ENCODE measurements around the gene SLC27A3.
"Not testable (repeated sequence)": the region's sequence is repeated elsewhere in the genome, so short reads cannot be mapped to it uniquely, and the experiment has no call there.

SLC27A3 gene

DNA sequence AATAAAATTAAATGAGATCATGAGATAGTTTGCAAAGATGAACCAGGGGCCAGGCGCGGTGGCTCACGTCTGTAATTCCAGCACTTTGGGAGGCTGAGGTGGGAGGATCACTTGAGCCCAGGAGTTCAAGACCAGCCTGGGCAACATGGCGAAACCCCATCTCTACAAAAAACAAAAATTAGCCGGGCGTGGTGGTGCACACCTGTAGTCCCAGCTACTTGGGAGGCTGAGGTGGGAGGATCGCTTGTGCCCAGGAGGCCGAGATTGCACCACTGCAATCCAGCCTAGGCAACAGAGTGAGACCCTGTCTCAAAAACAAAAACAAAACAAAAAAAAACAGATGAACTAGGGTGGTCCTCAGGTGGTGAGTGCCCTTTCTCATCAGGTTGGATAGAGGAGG is 7.4 kb downstream of the SLC27A3 start:
- H3K27ac Mint-ChIP-seq: peak overlapping the region; percentile 92
- not testable (repeated sequence) for DNase-seq; H3K27me3 Mint-ChIP-seq; H3K9me3 Mint-ChIP-seq; H3K36me3 Mint-ChIP-seq (ENCODE audit: low read depth); ATAC-seq
- H3K4me3 Mint-ChIP-seq: peak overlapping the region; percentile 89
- H3K4me1 Mint-ChIP-seq: peaks cover 11% of the 10 kb centered on the region

DNA sequence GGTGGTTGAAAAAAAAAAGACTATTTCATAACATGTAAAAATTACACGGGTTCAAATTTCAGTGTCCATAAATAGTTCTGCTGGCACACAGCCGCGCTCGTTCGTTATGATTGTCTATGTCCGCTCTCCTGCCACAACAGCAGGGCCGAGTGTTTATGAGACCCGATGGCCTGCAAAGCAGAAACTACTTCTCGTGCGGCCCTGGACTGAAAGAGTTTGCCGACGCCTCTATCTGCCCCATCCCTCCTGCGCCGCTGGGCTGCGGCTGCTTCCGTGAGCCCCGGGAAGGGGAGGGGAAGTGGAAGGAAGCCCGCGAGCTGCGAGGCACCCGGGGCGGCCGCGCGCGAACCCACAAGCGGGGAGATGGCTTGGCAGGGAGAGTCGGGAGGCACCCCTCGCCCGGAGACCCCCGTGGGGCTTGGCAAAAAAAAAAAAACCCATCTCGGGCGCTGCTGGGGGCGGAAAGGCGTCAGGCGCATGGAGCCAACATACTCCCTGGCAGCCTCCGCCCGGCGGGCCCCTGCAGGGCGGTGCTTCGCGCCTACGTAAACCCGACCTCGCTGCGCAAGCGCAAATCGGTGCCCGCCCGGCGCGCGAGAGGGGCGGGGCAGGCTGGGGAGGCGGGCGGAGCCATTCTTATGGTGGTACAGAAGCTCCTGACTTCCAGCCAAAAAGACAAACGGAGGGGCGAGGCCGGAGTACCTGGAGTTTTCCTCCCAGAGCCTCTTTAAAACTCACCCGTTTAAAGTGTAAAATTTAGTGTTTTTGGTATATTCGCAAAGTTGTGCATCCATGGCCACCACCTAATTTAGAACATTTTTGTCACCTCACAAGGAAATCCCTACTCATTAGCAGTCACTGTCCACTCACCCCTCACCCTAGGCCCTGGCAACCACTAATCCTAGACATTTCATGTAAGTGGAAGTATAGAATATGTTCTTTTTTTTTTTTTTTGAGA is 8.3 kb downstream of the SLC27A3 start:
- Mint-ChIP-seq H3K4me1 (peaks cover 14% of the 10 kb centered on the region), H3K36me3 (ENCODE audit: low read depth) (no peaks in the 10 kb centered on the region), H3K27ac (peak overlapping the region; percentile 92), H3K27me3 (peaks cover 3% of the 10 kb centered on the region), H3K4me3 (peak overlapping the region; percentile 89), H3K9me3 (no peaks in the 10 kb centered on the region)
- ATAC-seq (peak; percentile 96), DNase-seq (peak; percentile 96)

GRCh38 chr1:153786038-153786790 is 11.0 kb downstream of the SLC27A3 start:
- no peak overlapping the region for H3K27ac Mint-ChIP-seq

DNA sequence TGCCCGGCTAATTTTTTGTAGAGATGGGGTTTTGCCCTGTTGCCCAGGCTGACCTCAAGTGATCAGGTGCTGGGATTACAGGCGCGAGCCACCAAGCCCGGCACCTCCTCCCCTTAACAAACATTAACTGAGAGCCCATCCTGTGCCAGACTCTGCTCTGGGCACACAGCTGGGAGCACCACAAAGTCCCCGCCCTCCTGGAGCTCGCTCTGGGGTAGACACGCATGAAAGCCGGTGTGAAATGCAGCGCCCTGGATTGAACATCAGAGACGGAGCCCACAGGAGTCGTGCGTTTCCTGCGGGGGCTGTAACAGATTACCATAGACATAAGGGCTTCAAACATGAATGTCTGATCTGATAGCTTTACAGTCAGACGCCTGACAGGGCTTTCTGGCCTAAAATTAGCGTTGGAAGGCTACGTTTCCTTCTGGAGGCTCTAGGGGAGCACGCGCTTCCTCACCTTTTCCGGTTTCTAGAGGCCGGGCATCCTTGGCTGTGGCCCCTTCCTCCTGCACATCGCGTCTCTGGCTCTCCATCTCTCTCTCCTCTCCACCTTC is 14.3 kb downstream of the SLC27A3 start:
- Mint-ChIP-seq H3K9me3 (no peaks in the 10 kb centered on the region), H3K27ac (peak overlapping the region; percentile 81), H3K27me3 (peaks cover 3% of the 10 kb centered on the region), H3K36me3 (ENCODE audit: low read depth) (no peaks in the 10 kb centered on the region), H3K4me3 (peak overlapping the region; percentile 61), H3K4me1 (peaks cover 41% of the 10 kb centered on the region)
- no peak for DNase-seq
- no peak for ATAC-seq

More at GRCh38 chr1:153786038-153786790, 11.0 kb downstream of the SLC27A3 start:
- Mint-ChIP-seq H3K9me3 (no peaks in the 10 kb centered on the region), H3K36me3 (ENCODE audit: low read depth) (no peaks in the 10 kb centered on the region), H3K27me3 (peaks cover 3% of the 10 kb centered on the region), H3K4me1 (peaks cover 38% of the 10 kb centered on the region), H3K4me3 (no peak overlapping the region)
- DNase-seq (no peak), ATAC-seq (no peak)

DNA sequence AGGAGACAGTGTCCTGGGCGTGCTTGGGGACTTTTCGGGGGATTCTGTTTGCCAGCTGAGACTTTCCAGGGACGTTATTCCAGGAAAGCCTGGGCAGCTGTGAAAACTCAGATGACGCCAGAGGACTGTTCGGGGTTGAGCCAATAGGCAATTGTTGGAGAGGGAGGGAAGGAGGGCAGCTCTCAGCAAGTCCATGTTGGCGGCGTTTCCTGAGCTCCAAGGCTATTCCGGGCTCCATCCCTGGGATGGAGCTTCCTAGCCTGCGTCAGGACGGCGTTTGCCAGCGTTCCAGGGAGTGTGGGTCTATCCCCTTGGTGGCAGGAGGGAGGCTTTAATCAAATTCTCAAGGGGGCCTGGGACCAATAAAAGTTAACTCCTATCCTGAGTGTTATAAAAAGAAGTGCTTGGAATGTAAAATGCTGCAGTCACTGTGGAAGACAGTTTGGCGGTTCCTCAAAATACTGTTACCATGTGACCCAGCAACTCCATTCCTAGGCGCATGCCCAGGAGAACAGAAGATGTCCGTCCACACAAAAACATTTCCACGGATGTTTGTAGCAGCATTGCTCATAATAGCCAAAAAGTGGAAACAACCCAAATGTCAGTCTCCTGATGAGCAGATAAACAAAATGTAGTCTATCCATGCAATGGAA is 15.2 kb downstream of the SLC27A3 start:
- ATAC-seq (no peak), DNase-seq (no peak)
- Mint-ChIP-seq H3K27me3 (peaks cover 3% of the 10 kb centered on the region), H3K4me3 (peak overlapping the region; percentile 61), H3K36me3 (ENCODE audit: low read depth) (no peaks in the 10 kb centered on the region), H3K9me3 (no peaks in the 10 kb centered on the region), H3K4me1 (peaks cover 40% of the 10 kb centered on the region), H3K27ac (peak overlapping the region; percentile 81)

DNA sequence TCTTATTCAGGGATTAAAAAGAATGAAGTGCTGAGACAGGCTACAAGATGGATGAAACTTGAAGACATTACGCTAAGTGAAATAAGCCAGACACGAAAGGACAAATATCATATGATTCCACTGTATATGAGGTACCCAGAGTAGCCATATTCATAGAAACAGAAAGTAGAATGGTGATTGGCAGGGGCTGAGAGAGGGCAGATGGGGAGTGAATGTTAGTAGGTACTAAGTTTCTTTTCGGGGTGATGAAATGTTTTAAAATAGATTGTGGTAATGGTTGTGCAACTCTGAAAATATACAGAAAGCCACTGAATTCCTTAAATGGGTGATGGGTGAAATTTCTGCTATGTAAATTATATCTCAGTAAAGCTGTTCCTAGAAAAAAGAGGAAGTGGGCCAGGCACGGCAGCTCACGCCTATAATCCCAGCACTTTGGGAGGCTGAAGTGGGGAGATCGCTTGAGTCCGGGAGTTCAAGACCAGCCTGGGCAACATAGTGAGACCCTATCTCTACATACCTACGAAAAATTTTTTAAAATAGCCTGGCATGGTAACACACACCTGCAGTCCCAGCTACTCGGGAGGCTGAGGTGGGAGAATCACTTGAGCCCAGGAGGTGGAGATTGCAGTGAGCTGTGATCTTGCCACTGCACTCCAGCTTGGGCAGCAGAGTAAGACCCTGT is 15.9 kb downstream of the SLC27A3 start:
- no peak for DNase-seq
- H3K27me3 Mint-ChIP-seq: peaks cover 3% of the 10 kb centered on the region
- H3K4me1 Mint-ChIP-seq: peaks cover 40% of the 10 kb centered on the region
- no peaks in the 10 kb centered on the region for H3K9me3 Mint-ChIP-seq
- peak overlapping the region; percentile 54 for H3K4me3 Mint-ChIP-seq
- peak; percentile 79 for ATAC-seq
- H3K27ac Mint-ChIP-seq: peak overlapping the region; percentile 81
- H3K36me3 Mint-ChIP-seq (ENCODE audit: low read depth): no peaks in the 10 kb centered on the region

DNA sequence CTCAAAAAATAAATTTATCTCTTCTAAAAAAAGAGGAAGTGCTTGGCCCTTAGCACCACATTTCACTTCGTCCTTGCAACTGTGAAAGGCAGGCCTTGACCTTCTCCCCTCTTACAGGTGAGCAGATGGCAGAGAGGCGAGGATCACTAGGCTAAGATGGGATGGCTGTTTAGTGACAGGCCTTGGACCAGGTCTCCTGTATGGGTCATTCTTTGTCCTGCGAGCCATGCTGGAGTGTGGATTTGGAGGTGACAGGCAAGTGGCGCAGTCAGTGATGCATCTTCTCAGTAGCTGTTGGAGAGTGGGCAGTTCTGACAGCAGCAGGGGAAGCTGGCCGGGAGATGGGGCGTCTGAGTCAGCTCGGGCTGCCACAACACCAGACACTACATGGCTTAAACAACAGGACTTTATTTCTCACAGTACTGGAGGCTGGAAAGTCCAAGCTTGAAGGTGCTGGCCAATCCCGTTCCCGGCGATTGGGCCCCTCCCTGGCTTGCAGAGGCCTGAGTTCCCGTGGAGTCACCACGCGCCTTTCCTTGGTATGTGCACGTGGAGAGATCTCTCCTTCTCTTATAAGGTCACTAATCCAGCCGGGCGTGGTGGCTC is 16.5 kb downstream of the SLC27A3 start:
- Mint-ChIP-seq H3K4me1 (peaks cover 43% of the 10 kb centered on the region), H3K4me3 (no peak overlapping the region), H3K27me3 (peaks cover 3% of the 10 kb centered on the region), H3K36me3 (ENCODE audit: low read depth) (no peaks in the 10 kb centered on the region), H3K9me3 (no peaks in the 10 kb centered on the region), H3K27ac (peak overlapping the region; percentile 81)
- ATAC-seq (peak; percentile 69), DNase-seq (peak; percentile 49)

GRCh38 chr1:153792631-153793041 is 17.4 kb downstream of the SLC27A3 start:
- ATAC-seq (no peak), DNase-seq (no peak)
- no peaks in the 10 kb centered on the region for H3K9me3 Mint-ChIP-seq
- peaks cover 3% of the 10 kb centered on the region for H3K27me3 Mint-ChIP-seq
- no peak overlapping the region for H3K27ac Mint-ChIP-seq
- peaks cover 49% of the 10 kb centered on the region for H3K4me1 Mint-ChIP-seq
- H3K36me3 Mint-ChIP-seq (ENCODE audit: low read depth): no peaks in the 10 kb centered on the region
- no peak overlapping the region for H3K4me3 Mint-ChIP-seq

DNA sequence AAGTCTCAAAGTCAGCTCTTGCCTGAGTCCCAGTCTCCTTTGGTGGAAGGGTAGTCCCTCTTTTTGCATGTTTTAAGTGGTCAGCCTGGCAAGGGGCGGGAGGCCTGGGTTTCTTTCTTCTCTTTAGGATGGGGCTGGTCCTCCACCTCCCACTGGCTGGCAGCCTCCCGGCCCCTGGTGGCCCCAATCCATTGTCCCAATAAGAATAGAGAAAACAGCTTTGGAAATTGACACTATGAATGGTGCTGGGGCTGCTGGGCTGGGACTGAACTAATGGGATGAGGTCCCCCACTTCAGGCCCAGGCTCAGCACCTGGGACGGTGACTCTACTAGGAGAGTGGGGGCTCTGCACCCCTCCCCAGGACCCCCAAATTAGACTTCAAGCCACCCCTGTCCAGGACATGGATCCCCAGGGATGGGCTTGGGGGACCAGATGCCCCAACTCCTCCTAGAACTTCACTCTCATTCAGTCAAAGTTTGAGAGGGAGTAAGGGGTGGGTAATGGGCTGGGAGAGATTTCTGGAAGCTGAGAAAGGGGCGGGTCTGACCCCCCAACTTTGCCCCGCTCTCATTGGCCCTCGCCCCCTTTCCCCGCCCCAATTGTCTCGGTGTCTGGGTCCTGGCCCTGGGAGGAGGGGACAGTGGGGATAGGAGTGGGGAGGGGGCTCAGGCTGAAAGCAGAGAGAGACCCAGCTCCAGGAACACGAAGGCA is 18.2 kb downstream of the SLC27A3 start:
- Mint-ChIP-seq H3K36me3 (ENCODE audit: low read depth) (no peaks in the 10 kb centered on the region), H3K9me3 (no peaks in the 10 kb centered on the region), H3K4me3 (no peak overlapping the region), H3K27ac (no peak overlapping the region), H3K4me1 (peaks cover 45% of the 10 kb centered on the region), H3K27me3 (no peaks in the 10 kb centered on the region)
- ATAC-seq (no peak), DNase-seq (no peak)

GRCh38 chr1:153793973-153794615 is 18.9 kb downstream of the SLC27A3 start:
- H3K27ac Mint-ChIP-seq: peak overlapping the region; percentile 0

GRCh38 chr1:153794624-153795329 is 19.6 kb downstream of the SLC27A3 start:
- H3K27ac Mint-ChIP-seq: peak overlapping the region; percentile 0
- no peaks in the 10 kb centered on the region for H3K36me3 Mint-ChIP-seq (ENCODE audit: low read depth)
- no peak for DNase-seq
- H3K9me3 Mint-ChIP-seq: no peaks in the 10 kb centered on the region
- H3K27me3 Mint-ChIP-seq: no peaks in the 10 kb centered on the region
- ATAC-seq: no peak
- no peak overlapping the region for H3K4me3 Mint-ChIP-seq
- peaks cover 36% of the 10 kb centered on the region for H3K4me1 Mint-ChIP-seq

More at GRCh38 chr1:153793973-153794615, 18.9 kb downstream of the SLC27A3 start:
- Mint-ChIP-seq H3K36me3 (ENCODE audit: low read depth) (no peaks in the 10 kb centered on the region), H3K9me3 (no peaks in the 10 kb centered on the region), H3K4me3 (no peak overlapping the region), H3K27me3 (no peaks in the 10 kb centered on the region), H3K4me1 (peaks cover 41% of the 10 kb centered on the region)
- no peak for DNase-seq
- ATAC-seq: no peak

DNA sequence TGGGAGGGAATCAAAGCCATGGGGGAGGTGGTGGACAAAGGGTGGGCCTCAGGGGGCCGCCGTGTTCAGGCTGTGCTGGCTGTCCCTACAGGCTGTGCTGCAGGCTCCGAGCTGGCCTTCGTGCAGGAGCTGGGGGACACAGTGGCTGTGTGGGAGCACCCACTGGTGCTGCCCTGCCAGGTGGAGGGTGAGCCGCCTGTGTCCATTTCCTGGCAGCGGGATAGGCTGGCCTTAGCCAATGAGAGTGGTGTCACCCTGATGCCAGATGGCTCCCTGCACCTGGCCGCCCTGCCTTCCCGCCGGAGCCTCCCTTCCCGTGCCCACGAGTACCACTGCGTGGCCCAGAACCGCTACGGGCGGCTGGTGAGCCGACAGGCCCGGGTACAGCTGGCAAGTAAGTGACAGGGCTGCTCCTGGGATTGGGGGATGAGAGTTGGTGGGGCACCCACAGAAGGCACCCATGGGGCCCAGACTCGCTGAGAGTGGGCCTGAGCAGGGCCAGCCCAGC is 20.2 kb downstream of the SLC27A3 start:
- no peaks in the 10 kb centered on the region for H3K9me3 Mint-ChIP-seq
- no peaks in the 10 kb centered on the region for H3K27me3 Mint-ChIP-seq
- H3K36me3 Mint-ChIP-seq (ENCODE audit: low read depth): no peaks in the 10 kb centered on the region
- H3K27ac Mint-ChIP-seq: no peak overlapping the region
- DNase-seq (no peak), ATAC-seq (no peak)
- peaks cover 30% of the 10 kb centered on the region for H3K4me1 Mint-ChIP-seq
- no peak overlapping the region for H3K4me3 Mint-ChIP-seq
